ENCODE results near the gene ARID1B. TPM values are rescaled to one million over a fixed set of nuclear protein-coding genes. Genes with fewer than 3 reads are reported as not detected.
"Not testable (repeated sequence)": the region's sequence is repeated elsewhere in the genome, so short reads cannot be mapped to it uniquely, and the experiment has no call there.

ARID1B gene
- total RNA-seq, 1 donor from 2014 or later, result 66.3 TPM

- Mint-ChIP-seq H3K9me3 (no peaks in the 10 kb centered on the region), H3K27ac (peak overlapping the region; percentile 81), H3K36me3 (ENCODE audit: low read depth) (peaks cover 3% of the 10 kb centered on the region), H3K27me3 (ENCODE audit: low read depth) (no peaks in the 10 kb centered on the region), H3K4me1 (ENCODE audit: low read depth) (peaks cover 46% of the 10 kb centered on the region), H3K4me3 (ENCODE audit: low read depth) (no peak overlapping the region)
- no peak for DNase-seq (ENCODE audit: low spot score)
- intact Hi-C loops (cut with micrococcal nuclease), result loop anchor here (5.0 kb wide), 3 partner anchors 118 to 193 kb away; no protein-coding TSS in a partner anchor
Observed at GRCh38 chr6:156974830-156975261, 197.7 kb downstream of the ARID1B start.

- Mint-ChIP-seq H3K4me3 (ENCODE audit: low read depth) (peak overlapping the region; percentile 74), H3K27me3 (ENCODE audit: low read depth) (no peaks in the 10 kb centered on the region), H3K27ac (peak overlapping the region; percentile 83), H3K4me1 (ENCODE audit: low read depth) (peaks cover 46% of the 10 kb centered on the region), H3K9me3 (no peaks in the 10 kb centered on the region), H3K36me3 (ENCODE audit: low read depth) (peaks cover 3% of the 10 kb centered on the region)
- intact Hi-C loops (cut with micrococcal nuclease), result loop anchor here (5.0 kb wide), 3 partner anchors 118 to 193 kb away; no protein-coding TSS in a partner anchor
- DNase-seq (ENCODE audit: low spot score), result no peak
Observed at GRCh38 chr6:156975414-156975813, 198.2 kb downstream of the ARID1B start.

GRCh38 chr6:156976216-156977127 is 199.3 kb downstream of the ARID1B start:
- intact Hi-C loops (cut with micrococcal nuclease), result loop anchor here (5.0 kb wide), 3 partner anchors 119 to 194 kb away; no protein-coding TSS in a partner anchor
- DNase-seq (ENCODE audit: low spot score), result no peak
- no peaks in the 10 kb centered on the region for H3K9me3 Mint-ChIP-seq
- H3K27me3 Mint-ChIP-seq (ENCODE audit: low read depth), result no peaks in the 10 kb centered on the region
- peaks cover 3% of the 10 kb centered on the region for H3K36me3 Mint-ChIP-seq (ENCODE audit: low read depth)
- peaks cover 50% of the 10 kb centered on the region for H3K4me1 Mint-ChIP-seq (ENCODE audit: low read depth)
- H3K4me3 Mint-ChIP-seq (ENCODE audit: low read depth), result peak overlapping the region; percentile 74
- peak overlapping the region; percentile 83 for H3K27ac Mint-ChIP-seq

- intact Hi-C loops (cut with micrococcal nuclease), result loop anchor here (5.0 kb wide), 3 partner anchors 120 to 195 kb away; no protein-coding TSS in a partner anchor
- Mint-ChIP-seq H3K4me1 (ENCODE audit: low read depth) (peaks cover 55% of the 10 kb centered on the region), H3K4me3 (ENCODE audit: low read depth) (peak overlapping the region; percentile 26), H3K27ac (no peak overlapping the region), H3K27me3 (ENCODE audit: low read depth) (no peaks in the 10 kb centered on the region), H3K36me3 (ENCODE audit: low read depth) (peaks cover 3% of the 10 kb centered on the region), H3K9me3 (no peaks in the 10 kb centered on the region)
- DNase-seq (ENCODE audit: low spot score), result no peak
Observed at GRCh38 chr6:156977527-156978291, 200.5 kb downstream of the ARID1B start.

- Mint-ChIP-seq H3K4me1 (ENCODE audit: low read depth) (peaks cover 56% of the 10 kb centered on the region), H3K27me3 (ENCODE audit: low read depth) (no peaks in the 10 kb centered on the region), H3K9me3 (no peaks in the 10 kb centered on the region), H3K36me3 (ENCODE audit: low read depth) (peaks cover 3% of the 10 kb centered on the region), H3K27ac (no peak overlapping the region), H3K4me3 (ENCODE audit: low read depth) (no peak overlapping the region)
- no peak for DNase-seq (ENCODE audit: low spot score)
- intact Hi-C loops (cut with micrococcal nuclease), result loop anchor here (1.0 to 5.0 kb wide), 6 partner anchors 21 to 197 kb away; no protein-coding TSS in a partner anchor
Observed at GRCh38 chr6:156978948-156979347, 201.8 kb downstream of the ARID1B start.

GRCh38 chr6:156980515-156980914 is 203.3 kb downstream of the ARID1B start:
- no peak overlapping the region for H3K4me3 Mint-ChIP-seq (ENCODE audit: low read depth)
- no peaks in the 10 kb centered on the region for H3K36me3 Mint-ChIP-seq (ENCODE audit: low read depth)
- no peak overlapping the region for H3K27ac Mint-ChIP-seq
- H3K27me3 Mint-ChIP-seq (ENCODE audit: low read depth), result no peaks in the 10 kb centered on the region
- intact Hi-C loops (cut with micrococcal nuclease), result no loop called here
- no peaks in the 10 kb centered on the region for H3K9me3 Mint-ChIP-seq
- DNase-seq (ENCODE audit: low spot score), result no peak
- peaks cover 59% of the 10 kb centered on the region for H3K4me1 Mint-ChIP-seq (ENCODE audit: low read depth)

GRCh38 chr6:156980948-156981347 is 203.8 kb downstream of the ARID1B start:
- peaks cover 55% of the 10 kb centered on the region for H3K4me1 Mint-ChIP-seq (ENCODE audit: low read depth)
- intact Hi-C loops (cut with micrococcal nuclease), result no loop called here
- H3K9me3 Mint-ChIP-seq, result no peaks in the 10 kb centered on the region
- no peak for DNase-seq (ENCODE audit: low spot score)
- H3K27ac Mint-ChIP-seq, result no peak overlapping the region
- no peak overlapping the region for H3K4me3 Mint-ChIP-seq (ENCODE audit: low read depth)
- no peaks in the 10 kb centered on the region for H3K27me3 Mint-ChIP-seq (ENCODE audit: low read depth)
- H3K36me3 Mint-ChIP-seq (ENCODE audit: low read depth), result no peaks in the 10 kb centered on the region

GRCh38 chr6:156982168-156982567 is 205.0 kb downstream of the ARID1B start:
- intact Hi-C loops (cut with micrococcal nuclease), result no loop called here
- no peak overlapping the region for H3K4me3 Mint-ChIP-seq (ENCODE audit: low read depth)
- no peak for DNase-seq (ENCODE audit: low spot score)
- H3K36me3 Mint-ChIP-seq (ENCODE audit: low read depth), result no peaks in the 10 kb centered on the region
- peaks cover 45% of the 10 kb centered on the region for H3K4me1 Mint-ChIP-seq (ENCODE audit: low read depth)
- H3K27me3 Mint-ChIP-seq (ENCODE audit: low read depth), result no peaks in the 10 kb centered on the region
- peak overlapping the region; percentile 13 for H3K27ac Mint-ChIP-seq
- no peaks in the 10 kb centered on the region for H3K9me3 Mint-ChIP-seq

GRCh38 chr6:156982864-156983263 is 205.7 kb downstream of the ARID1B start:
- intact Hi-C loops (cut with micrococcal nuclease); H3K9me3 Mint-ChIP-seq; H3K36me3 Mint-ChIP-seq (ENCODE audit: low read depth); DNase-seq (ENCODE audit: low spot score); H3K27me3 Mint-ChIP-seq (ENCODE audit: low read depth); H3K27ac Mint-ChIP-seq; H3K4me3 Mint-ChIP-seq (ENCODE audit: low read depth): not testable (repeated sequence)
- peaks cover 43% of the 10 kb centered on the region for H3K4me1 Mint-ChIP-seq (ENCODE audit: low read depth)

- DNase-seq (ENCODE audit: low spot score), result no peak
- Mint-ChIP-seq H3K4me1 (ENCODE audit: low read depth) (peaks cover 42% of the 10 kb centered on the region), H3K27me3 (ENCODE audit: low read depth) (no peaks in the 10 kb centered on the region), H3K9me3 (no peaks in the 10 kb centered on the region), H3K36me3 (ENCODE audit: low read depth) (no peaks in the 10 kb centered on the region), H3K4me3 (ENCODE audit: low read depth) (no peak overlapping the region), H3K27ac (no peak overlapping the region)
- intact Hi-C loops (cut with micrococcal nuclease), result no loop called here
Observed at GRCh38 chr6:156984178-156984738, 207.1 kb downstream of the ARID1B start.

- Mint-ChIP-seq H3K4me3 (ENCODE audit: low read depth) (no peak overlapping the region), H3K36me3 (ENCODE audit: low read depth) (no peaks in the 10 kb centered on the region), H3K27ac (no peak overlapping the region), H3K27me3 (ENCODE audit: low read depth) (no peaks in the 10 kb centered on the region), H3K4me1 (ENCODE audit: low read depth) (peaks cover 41% of the 10 kb centered on the region), H3K9me3 (no peaks in the 10 kb centered on the region)
- DNase-seq (ENCODE audit: low spot score), result no peak
- intact Hi-C loops (cut with micrococcal nuclease), result no loop called here
Observed at GRCh38 chr6:156985309-156985708, 208.1 kb downstream of the ARID1B start.

GRCh38 chr6:156988276-156989158 is 211.3 kb downstream of the ARID1B start:
- H3K4me3 Mint-ChIP-seq (ENCODE audit: low read depth), result no peak overlapping the region
- intact Hi-C loops (cut with micrococcal nuclease), result no loop called here
- DNase-seq (ENCODE audit: low spot score), result no peak
- H3K4me1 Mint-ChIP-seq (ENCODE audit: low read depth), result peaks cover 35% of the 10 kb centered on the region
- H3K36me3 Mint-ChIP-seq (ENCODE audit: low read depth), result no peaks in the 10 kb centered on the region
- no peak overlapping the region for H3K27ac Mint-ChIP-seq
- no peaks in the 10 kb centered on the region for H3K27me3 Mint-ChIP-seq (ENCODE audit: low read depth)
- no peaks in the 10 kb centered on the region for H3K9me3 Mint-ChIP-seq

Measured in activated T-helper 2 cell treated with anti-CD3 and anti-CD28 coated beads, Interferon-gamma antibody, Interleukin-2, Interleukin-4, amounts not matched to agents 10 μg/mL and 5 μg/mL and 100 μg/mL, durations not matched to agents 14 hours and 24 hours and 36 hours (primary cell).